GM12878 (cell line): ENCODE results near the gene SIGLEC11. TPM values are rescaled to one million over a fixed set of nuclear protein-coding genes. Genes with fewer than 3 reads are reported as not detected.

Experiments
- ATAC-seq: fragments of 200-7000 bp; cut with Tn5 transposase; 3 replicates; pipeline ENCODE4 v1.9.1; 2020; ENCODE audit warnings: mild to moderate bottlenecking, moderate library complexity
- BruUV-seq: library from RNA; stranded (reverse); fragments of 400-500 nt; replicated peaks from 2 replicates; lab custom pipeline; 2021; lab: Mats Ljungman, UMichigan
- CTCF ChIA-PET: fragments of 300-600 bp; sonication (Branson Sonifier 250); formaldehyde crosslinking; extraction: SDS; loops from one replicate; lab custom pipeline; 2021; ENCODE audit warnings: inconsistent platforms; lab: Yijun Ruan, JAX
- POLR2A ChIA-PET: fragments of 350-600 bp; formaldehyde crosslinking; extraction: SDS; loops from one replicate; lab custom pipeline; 2021; ENCODE audit warnings: inconsistent platforms; lab: Charles Lee
- RAD21 ChIA-PET: fragments of 300-600 bp; sonication (Branson Sonifier 250); formaldehyde crosslinking; loops from one replicate; lab custom pipeline; 2023; ENCODE audit warnings: antibody characterized with exemption; ENCODE audit not compliant: unreplicated experiment; lab: Charles Lee
- SMC1A ChIA-PET: fragments of 300-600 bp; sonication (Branson Sonifier 250); formaldehyde crosslinking; loops from one replicate; lab custom pipeline; 2023; ENCODE audit not compliant: unreplicated experiment, uncharacterized antibody; lab: Charles Lee
- DNase-seq: peaks from one replicate; pipeline ENCODE4 v3.0.0-alpha.2; 2011; ENCODE audit warnings: low read depth, low spot score
- FAIRE-seq: peaks from 3 replicates; lab custom pipeline; 2011; peaks lifted over from hg19 to GRCh38; lab: Jason Lieb, UNC
- H2AFZ ChIP-seq: 2 replicates; pipeline ENCODE4 v1.6.0; 2011; ENCODE audit warnings: low read depth, low read length, control low read depth; ENCODE audit not compliant: control insufficient read depth
- H3K27ac ChIP-seq: 2 replicates; pipeline ENCODE4 v1.5.1; 2011; ENCODE audit warnings: control low read depth; ENCODE audit not compliant: control insufficient read depth, insufficient read depth
- H3K27me3 ChIP-seq, 2 experiments: replicated peaks in 1 of 2; 2 replicates each; pipeline versions ENCODE4 v1.6.0 to v1.6.1; 2011; ENCODE audit warnings: low read length in 1 of 2; ENCODE audit not compliant: control insufficient read depth in 2 of 2, insufficient read depth in 2 of 2
- H3K36me3 ChIP-seq, 2 experiments: 2 replicates each; pipeline ENCODE4 v1.5.1; 2011; ENCODE audit warnings: low read length in 1 of 2; ENCODE audit not compliant: control insufficient read depth in 2 of 2, insufficient read depth in 2 of 2
- H3K4me1 ChIP-seq: 2 replicates; pipeline ENCODE4 v1.6.1; 2011; ENCODE audit warnings: mild to moderate bottlenecking, low read length, moderate library complexity, mixed read lengths; ENCODE audit not compliant: control insufficient read depth, insufficient read depth
- H3K4me2 ChIP-seq: 2 replicates; pipeline ENCODE4 v1.6.0; 2011; ENCODE audit warnings: control low read depth; ENCODE audit not compliant: control insufficient read depth, insufficient read depth
- H3K4me3 ChIP-seq: fragments of 200-600 bp; sonication (generic); 2 replicates; pipeline ENCODE4 v1.5.1; 2016
- H3K79me2 ChIP-seq: 2 replicates; pipeline ENCODE4 v1.6.0; 2011; ENCODE audit warnings: low read length; ENCODE audit not compliant: control insufficient read depth, insufficient read depth
- H3K9ac ChIP-seq: 2 replicates; pipeline ENCODE4 v1.8.0; 2011; ENCODE audit warnings: low read length, control low read depth, mixed read lengths; ENCODE audit not compliant: control insufficient read depth, insufficient read depth
- H3K9me3 ChIP-seq: replicated peaks from 3 replicates; pipeline ENCODE4 v1.5.1; 2011; ENCODE audit warnings: mild to moderate bottlenecking, low read length; ENCODE audit not compliant: control insufficient read depth, insufficient read depth
- H4K20me1 ChIP-seq: 2 replicates; pipeline ENCODE4 v1.6.0; 2011; ENCODE audit not compliant: control insufficient read depth, insufficient read depth
- HSF1 ChIP-seq: fragments of 150-350 bp; IDR thresholded peaks from 2 replicates; pipeline ENCODE4 v1.6.1; 2014; ENCODE audit warnings: mild to moderate bottlenecking, low read depth, low read length
- LARP7 ChIP-seq: fragments of 450-650 bp; IDR thresholded peaks from 2 replicates; pipeline ENCODE4 v1.6.1; 2017; ENCODE audit warnings: mild to moderate bottlenecking
- MTA3 ChIP-seq: IDR thresholded peaks from 2 replicates; pipeline ENCODE4 v1.6.1; 2012; ENCODE audit warnings: low read length, inconsistent platforms, borderline replicate concordance
- RCOR1 ChIP-seq: conservative IDR thresholded peaks from 2 replicates; pipeline ENCODE4 v1.6.1; 2012; ENCODE audit warnings: low read depth, low read length, improper control_type of control experiment
- YY1 ChIP-seq: IDR thresholded peaks from 2 replicates; pipeline ENCODE4 v1.6.1; 2011; ENCODE audit warnings: low read depth, mild to moderate bottlenecking, low read length
- ZNF384 ChIP-seq: IDR thresholded peaks from 2 replicates; pipeline ENCODE4 v1.6.1; 2012; ENCODE audit warnings: low read depth, mild to moderate bottlenecking, low read length, improper control_type of control experiment, borderline replicate concordance
- WGBS: methylation state at CpG from one replicate; pipeline ENCODE4 v1.1.6; 2016; ENCODE audit warnings: low lambda C conversion rate; ENCODE audit not compliant: insufficient replicate concordance, insufficient coverage; ENCODE audit errors: missing lambda C conversion rate; 5-methylcytosine and 5-hydroxymethylcytosine counted together
- in situ Hi-C: fragments of 300-500 bp; cut with MboI; formaldehyde crosslinking; loops from 9 replicates; pipeline ENCODE4 v1.14.3; 2018; ENCODE audit warnings: mixed read lengths
- intact Hi-C: fragments of 100-400 bp; cut with micrococcal nuclease; formaldehyde crosslinking; loops from one replicate; pipeline ENCODE4 v1.14.2; 2022; ENCODE audit not compliant: unreplicated experiment
- polyA plus RNA-seq, 11 experiments: library from polyadenylated mRNA; depleted of rRNA in 4 of 11; unstranded in 6 of 11; stranded (reverse) in 5 of 11; fragments of >200 nt; fragmentation: Nextera tagmentation in 4 of 11; fragmentation: Illumina TruSeq in 1 of 11; extraction: Ambion mirVana in 4 of 11; extraction: Trizol in 1 of 11; gene quantifications; 1 replicate in 1 of 11; 2 replicates in 10 of 11; pipeline versions ENCODE4 v1.2.1 to v1.2.3, GENCODE V29; 2011 to 2016; ENCODE audit warnings: inconsistent platforms in 2 of 11, missing spikeins in 2 of 11, low read depth in 1 of 11
- total RNA-seq, 4 experiments: library from RNA; depleted of rRNA in 3 of 4; stranded (reverse); fragments of >200 nt in 3 of 4; fragmentation: Illumina TruSeq in 1 of 4; extraction: Trizol in 1 of 4; gene quantifications; 2 replicates each; pipeline versions ENCODE4 v1.2.1 to v1.2.3, GENCODE V29; 2013 to 2021
- TF ChIP-seq, protein P1 (sequence below): fragments of 450-650 bp; IDR thresholded peaks from 2 replicates; pipeline ENCODE4 v1.6.1; 2016; ENCODE audit warnings: mild to moderate bottlenecking

Gene SIGLEC11
- total and polyA plus RNA-seq, 10 of the 15 experiments (the other 5 are each of a cell fraction or from before 2014, with no cell fraction given), result not detected

- TF ChIP-seq ZNF384, result no peak
- no peak; the same call in 1 of the 2 replicates for TF ChIP-seq RCOR1
Observed at GRCh38 chr19:49929121-49929610, 31.8 kb downstream of the SIGLEC11 start, which contains the start of the genes ATF5 and NUP62 (continued).

GRCh38 chr19:49927526-49928264 is 33.3 kb downstream of the SIGLEC11 start:
- BruUV-seq, result no TSS peak
- SMC1A ChIA-PET, result interaction anchor here (0.6 to 4.8 kb wide), 9 partner anchors 10 to 290 kb away, joined by 3 to 78 read pairs (median 5); partner anchors contain the start of genes AKT1S1, IL4I1 and TBC1D17
- H3K79me2 ChIP-seq, result peaks cover 89% of the 10 kb centered on the region
- POLR2A ChIA-PET, result interaction anchor here (0.6 to 5.8 kb wide), 16 partner anchors 8 to 626 kb away, joined by 3 to 113 read pairs (median 12); partner anchors contain the start of genes AKT1S1, IL4I1, RRAS and SCAF1
- RAD21 ChIA-PET, result interaction anchor here (1.0 to 5.0 kb wide), 8 partner anchors 10 to 58 kb away, joined by 3 to 66 read pairs (median 12); partner anchors contain the start of gene IL4I1
- no peaks in the 10 kb centered on the region for H4K20me1 ChIP-seq
- H3K27me3 ChIP-seq, result no peaks in the 10 kb centered on the region
- FAIRE-seq (peak; percentile 7), ATAC-seq (no peak), DNase-seq (no peak)
- CTCF ChIA-PET, result interaction anchor here (0.8 to 3.3 kb wide), 8 partner anchors 10 to 63 kb away, joined by 3 to 33 read pairs (median 5); partner anchors contain the start of genes AKT1S1, IL4I1 and TBC1D17
- intact Hi-C loops, result loop anchor here (2.0 to 5.0 kb wide), 2 partner anchors 31 to 50 kb away; partner anchors contain the start of genes AKT1S1, IL4I1 and TBC1D17
- no peak for TF ChIP-seq MTA3
- TF ChIP-seq LARP7, result peak; percentile 27; the same call in 1 of the 2 replicates
- TF ChIP-seq, protein P1, sequence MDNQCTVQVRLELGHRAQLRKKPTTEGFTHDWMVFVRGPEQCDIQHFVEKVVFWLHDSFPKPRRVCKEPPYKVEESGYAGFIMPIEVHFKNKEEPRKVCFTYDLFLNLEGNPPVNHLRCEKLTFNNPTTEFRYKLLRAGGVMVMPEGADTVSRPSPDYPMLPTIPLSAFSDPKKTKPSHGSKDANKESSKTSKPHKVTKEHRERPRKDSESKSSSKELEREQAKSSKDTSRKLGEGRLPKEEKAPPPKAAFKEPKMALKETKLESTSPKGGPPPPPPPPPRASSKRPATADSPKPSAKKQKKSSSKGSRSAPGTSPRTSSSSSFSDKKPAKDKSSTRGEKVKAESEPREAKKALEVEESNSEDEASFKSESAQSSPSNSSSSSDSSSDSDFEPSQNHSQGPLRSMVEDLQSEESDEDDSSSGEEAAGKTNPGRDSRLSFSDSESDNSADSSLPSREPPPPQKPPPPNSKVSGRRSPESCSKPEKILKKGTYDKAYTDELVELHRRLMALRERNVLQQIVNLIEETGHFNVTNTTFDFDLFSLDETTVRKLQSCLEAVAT, result peak; percentile 59
- TF ChIP-seq YY1, result peak; percentile 71
- TF ChIP-seq HSF1, result no peak
- H3K9ac ChIP-seq, result peak overlapping the region; percentile 95
- in situ Hi-C loops, result no loop called here
- peaks cover 26% of the 10 kb centered on the region for H3K4me1 ChIP-seq
- no peaks in the 10 kb centered on the region for H3K9me3 ChIP-seq
- H3K36me3 ChIP-seq, result peaks cover 11 to 24% of the 10 kb centered on the region in 2 experiments; a peak in 3 of 4 replicates
- H3K4me3 ChIP-seq, result peak overlapping the region; percentile 92
- H3K4me2 ChIP-seq, result peak overlapping the region; percentile 97
- H3K27ac ChIP-seq, result peak overlapping the region; percentile 59
- WGBS, result 79% methylated on average over 14 of the region's 14 CpGs
- no peak overlapping the region for H2AFZ ChIP-seq
